ENCODE measurements around the gene CYYR1. TPM values are rescaled to one million over a fixed set of nuclear protein-coding genes. Genes with fewer than 3 reads are reported as not detected.
A peak's percentile ranks its signal among the peaks of the same experiment; 100 is the strongest.

Gene CYYR1
- total RNA-seq, 1 donor: not detected

- H3K27me3 ChIP-seq (ENCODE audit: insufficient read depth, low read length): no peaks in the 10 kb centered on the region
- peak; percentile 17 for DNase-seq (ENCODE audit: insufficient read length, low spot score, missing footprints)
- TF ChIP-seq CTCF (IDR thresholded peaks at IDR 0.05; ENCODE audit: extremely low read depth, low read depth, low read length): no peak
- no peaks in the 10 kb centered on the region for H3K9me3 ChIP-seq (ENCODE audit: low read depth, low read length)
- no peaks in the 10 kb centered on the region for H3K4me1 ChIP-seq (ENCODE audit: insufficient read depth, low read length)
- H3K4me3 ChIP-seq (ENCODE audit: insufficient read depth, low read length): no peak overlapping the region
- no peaks in the 10 kb centered on the region for H3K36me3 ChIP-seq (ENCODE audit: insufficient read depth, low read length)
- H4K20me1 ChIP-seq (ENCODE audit: insufficient read depth, low read length): no peaks in the 10 kb centered on the region
- H3K79me2 ChIP-seq (ENCODE audit: insufficient read depth, low read length): no peaks in the 10 kb centered on the region
- H2AFZ ChIP-seq (ENCODE audit: low read length): no peak overlapping the region
- no peak overlapping the region for H3K4me2 ChIP-seq (ENCODE audit: insufficient read depth, low read length)
- H3K27ac ChIP-seq (ENCODE audit: low read depth, low read length): no peak overlapping the region
These were observed 135.6 kb downstream of the CYYR1 start for GRCh38 chr21:26437326-26438009.

DNA sequence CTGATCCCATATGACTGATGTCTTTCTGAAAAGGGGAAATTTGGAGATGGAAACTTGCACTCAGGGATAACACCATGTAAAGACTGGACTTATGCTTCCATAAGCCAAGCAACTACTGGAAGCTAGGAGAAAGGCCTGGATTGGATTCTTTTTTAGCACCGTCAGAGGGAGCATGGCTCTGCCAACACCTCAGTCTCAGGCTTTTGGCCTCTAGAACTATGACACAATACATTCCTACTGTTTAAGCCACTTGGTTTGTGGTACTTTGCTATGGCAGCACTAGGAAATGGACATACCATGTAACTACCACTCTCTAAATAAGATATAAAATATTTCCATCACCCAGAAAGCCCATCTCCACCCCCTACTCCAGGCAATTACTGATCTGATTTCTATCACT is 139.7 kb downstream of the CYYR1 start:
- DNase-seq (ENCODE audit: insufficient read length, low spot score, missing footprints): no peak
- no peak for TF ChIP-seq CTCF (IDR thresholded peaks at IDR 0.05; ENCODE audit: extremely low read depth, low read depth, low read length)
- H2AFZ ChIP-seq (ENCODE audit: low read length): no peak overlapping the region

DNA sequence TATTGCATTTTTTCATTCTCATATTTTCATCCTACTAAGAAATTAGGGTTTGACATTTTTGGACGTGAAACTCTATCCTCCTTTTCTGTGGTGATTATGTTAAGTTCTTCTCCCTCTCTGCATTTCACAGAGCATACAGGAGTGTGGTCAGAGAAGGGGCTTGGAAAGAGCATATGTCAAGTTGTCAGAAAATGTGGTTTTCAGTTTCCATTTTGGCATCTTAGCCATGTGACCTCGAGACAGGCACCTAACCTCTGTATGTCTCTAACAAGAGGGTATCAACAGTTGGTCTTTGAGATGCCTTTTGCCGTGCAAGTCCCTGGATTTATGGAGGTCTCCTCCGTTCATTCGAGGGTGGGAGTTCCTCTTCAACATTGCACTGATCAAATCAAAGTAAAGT is 140.7 kb downstream of the CYYR1 start:
- Histone ChIP-seq H3K4me2 (ENCODE audit: insufficient read depth, low read length) (no peak overlapping the region), H2AFZ (ENCODE audit: low read length) (no peak overlapping the region), H3K27me3 (ENCODE audit: insufficient read depth, low read length) (no peaks in the 10 kb centered on the region)

More for the DNA sequence above, 139.7 kb downstream of the CYYR1 start:
- Histone ChIP-seq H3K36me3 (ENCODE audit: insufficient read depth, low read length) (no peaks in the 10 kb centered on the region), H4K20me1 (ENCODE audit: insufficient read depth, low read length) (no peaks in the 10 kb centered on the region), H3K27me3 (ENCODE audit: insufficient read depth, low read length) (no peaks in the 10 kb centered on the region), H3K4me2 (ENCODE audit: insufficient read depth, low read length) (no peak overlapping the region), H3K79me2 (ENCODE audit: insufficient read depth, low read length) (no peaks in the 10 kb centered on the region), H3K4me3 (ENCODE audit: insufficient read depth, low read length) (no peak overlapping the region), H3K27ac (ENCODE audit: low read depth, low read length) (no peak overlapping the region), H3K9me3 (ENCODE audit: low read depth, low read length) (no peaks in the 10 kb centered on the region), H3K4me1 (ENCODE audit: insufficient read depth, low read length) (no peaks in the 10 kb centered on the region)

More for the DNA sequence above, 140.7 kb downstream of the CYYR1 start:
- TF ChIP-seq CTCF (IDR thresholded peaks at IDR 0.05; ENCODE audit: extremely low read depth, low read depth, low read length): no peak
- H3K9me3 ChIP-seq (ENCODE audit: low read depth, low read length): no peaks in the 10 kb centered on the region
- DNase-seq (ENCODE audit: insufficient read length, low spot score, missing footprints): no peak
- H4K20me1 ChIP-seq (ENCODE audit: insufficient read depth, low read length): no peaks in the 10 kb centered on the region
- H3K4me3 ChIP-seq (ENCODE audit: insufficient read depth, low read length): no peak overlapping the region
- no peaks in the 10 kb centered on the region for H3K36me3 ChIP-seq (ENCODE audit: insufficient read depth, low read length)
- no peaks in the 10 kb centered on the region for H3K79me2 ChIP-seq (ENCODE audit: insufficient read depth, low read length)
- H3K4me1 ChIP-seq (ENCODE audit: insufficient read depth, low read length): no peaks in the 10 kb centered on the region
- no peak overlapping the region for H3K27ac ChIP-seq (ENCODE audit: low read depth, low read length)
